Right lobe of liver (tissue), 6 donors: ENCODE measurements around the gene HUS1. TPM values are rescaled to one million over a fixed set of nuclear protein-coding genes. Genes with fewer than 3 reads are reported as not detected.

ENCODE experiments used
- ATAC-seq, 4 donors: fragments of 200-7000 bp; cut with Tn5 transposase; one replicate each; pipeline ENCODE4 v1.9.1; 2020; ENCODE audit warnings: mild to moderate bottlenecking in 4 of 4, moderate library complexity in 4 of 4
- DNase-seq, 3 donors: peaks; one replicate each; pipeline ENCODE4 v3.0.0-alpha.2; 2020
- H3K27ac ChIP-seq, 3 donors: fragments of 200-600 bp; one replicate each; pipeline ENCODE4 v1.8.0; 2022
- H3K27me3 ChIP-seq, 2 donors: fragments of 200-600 bp; one replicate each; pipeline ENCODE4 v1.8.0; 2022
- H3K36me3 ChIP-seq, 4 donors: fragments of 200-600 bp; sonication (generic) in 1 of 4; one replicate each; pipeline versions ENCODE4 v1.5.1 to v1.8.0; 2017 to 2022; ENCODE audit warnings: control low read depth in 1 of 4
- H3K4me1 ChIP-seq, 4 donors: fragments of 200-600 bp; sonication (generic) in 1 of 4; one replicate each; pipeline versions ENCODE4 v1.5.1 to v1.8.0; 2017 to 2022; ENCODE audit warnings: control low read depth in 1 of 4
- H3K4me3 ChIP-seq, 3 donors: fragments of 200-600 bp; one replicate each; pipeline ENCODE4 v1.8.0; 2022
- H3K9me3 ChIP-seq, 4 donors: fragments of 200-600 bp; sonication (generic) in 1 of 4; one replicate each; pipeline versions ENCODE4 v1.5.1 to v1.8.0; 2017 to 2022; ENCODE audit warnings: control low read depth in 1 of 4
- CTCF ChIP-seq, 4 donors: fragments of 200-600 bp in 3 of 4; fragments of 450-650 bp in 1 of 4; IDR thresholded peaks; one replicate each; pipeline versions ENCODE4 v1.5.1 to v1.8.0; 2016 to 2022; ENCODE audit warnings: antibody characterized with exemption in 4 of 4, mild to moderate bottlenecking in 2 of 4
- POLR2A ChIP-seq: fragments of 450-650 bp; IDR thresholded peaks from one replicate; pipeline ENCODE4 v1.6.1; 2017; ENCODE audit warnings: antibody characterized with exemption, mild to moderate bottlenecking
- WGBS: methylation state at CpG from one replicate; pipeline ENCODE4 v1.1.6; 2018; ENCODE audit warnings: low coverage, low lambda C conversion rate; ENCODE audit not compliant: insufficient coverage; ENCODE audit errors: missing lambda C conversion rate; 5-methylcytosine and 5-hydroxymethylcytosine counted together
- intact Hi-C, 2 donors: fragments of 100-400 bp; cut with DNase I; formaldehyde crosslinking; loops; one replicate each; pipeline versions ENCODE4 v1.11.2 to v1.14.1; 2022
- total RNA-seq, 6 experiments: library from RNA; depleted of rRNA in 2 of 6; stranded (reverse); fragments of >200 nt in 2 of 6; fragmentation: NEBNext Ultra II Directional in 3 of 6; extraction: Animal tissue kit (Norgen Biotek cat#: 25700) in 3 of 6; gene quantifications; one replicate each; pipeline versions ENCODE4 v1.1.0 to v1.2.4, GENCODE V29; 2016 to 2023
- donor health status: DM: no; HTN: yes; CAD: no.
- donor health status: DM: no; HTN: no; CAD: no.
- donor health status: DM: no; HTN: no; CAD: no.
- donor health status: DM: no; HTN: yes; CAD: no.
- donor health status: DM: no; HTN: yes; CAD: no.

Gene HUS1
- total RNA-seq, 6 experiments from 2014 or later, result 16.1 to 40.5 (median 25.5) TPM

- WGBS, result 91% methylated on average over 5 of the region's 10 CpGs
These were observed 44.1 kb downstream of the HUS1 start for GRCh38 chr7:47935336-47935735.

GRCh38 chr7:47934831-47935230, 44.6 kb downstream of the HUS1 start:
- WGBS, result 83% methylated on average over 6 of the region's 6 CpGs
- Histone ChIP-seq H3K4me3 (no peak overlapping the region), H3K27ac (no peak overlapping the region), H3K36me3 (no peaks in the 10 kb centered on the region), H3K4me1 (no peaks in the 10 kb centered on the region), H3K9me3 (no peaks in the 10 kb centered on the region), H3K27me3 (no peaks in the 10 kb centered on the region)
- no peak for DNase-seq
- intact Hi-C loops, result no loop called here
- no peak for ATAC-seq
- TF ChIP-seq CTCF (IDR thresholded peaks at IDR 0.05) (no peak), POLR2A (no peak)

More at GRCh38 chr7:47935336-47935735, 44.1 kb downstream of the HUS1 start:
- intact Hi-C loops, result no loop called here
- Histone ChIP-seq H3K36me3 (no peaks in the 10 kb centered on the region), H3K27ac (no peak overlapping the region), H3K27me3 (no peaks in the 10 kb centered on the region), H3K9me3 (no peaks in the 10 kb centered on the region), H3K4me3 (no peak overlapping the region), H3K4me1 (no peaks in the 10 kb centered on the region)
- TF ChIP-seq CTCF (IDR thresholded peaks at IDR 0.05) (no peak), POLR2A (no peak)
- DNase-seq (no peak), ATAC-seq (no peak)

GRCh38 chr7:47933215-47933614, 46.2 kb downstream of the HUS1 start:
- WGBS, result 65% methylated on average over 6 of the region's 8 CpGs
- H3K4me3 ChIP-seq, result no peak overlapping the region
- TF ChIP-seq CTCF (IDR thresholded peaks at IDR 0.05) (no peak), POLR2A (no peak)
- ATAC-seq, result no peak
- H3K4me1 ChIP-seq, result no peaks in the 10 kb centered on the region
- intact Hi-C loops, result no loop called here
- no peak for DNase-seq
- no peaks in the 10 kb centered on the region for H3K9me3 ChIP-seq
- H3K27me3 ChIP-seq, result no peaks in the 10 kb centered on the region
- no peaks in the 10 kb centered on the region for H3K36me3 ChIP-seq
- no peak overlapping the region for H3K27ac ChIP-seq

GRCh38 chr7:47932466-47933037, 46.9 kb downstream of the HUS1 start:
- H3K36me3 ChIP-seq, result no peaks in the 10 kb centered on the region
- TF ChIP-seq CTCF (IDR thresholded peaks at IDR 0.05) (no peak), POLR2A (no peak)
- DNase-seq (no peak), ATAC-seq (peak in 1 of 4 donors; percentile 23)
- H3K27me3 ChIP-seq, result no peaks in the 10 kb centered on the region
- WGBS, result 33% methylated on average over 1 of the region's 11 CpGs
- no peak overlapping the region for H3K4me3 ChIP-seq
- H3K4me1 ChIP-seq, result no peaks in the 10 kb centered on the region
- intact Hi-C loops, result no loop called here
- H3K9me3 ChIP-seq, result no peaks in the 10 kb centered on the region
- no peak overlapping the region for H3K27ac ChIP-seq

- TF ChIP-seq POLR2A (no peak), CTCF (IDR thresholded peaks at IDR 0.05) (no peak)
- Histone ChIP-seq H3K4me1 (no peaks in the 10 kb centered on the region), H3K27me3 (no peaks in the 10 kb centered on the region), H3K27ac (no peak overlapping the region), H3K36me3 (no peaks in the 10 kb centered on the region), H3K4me3 (no peak overlapping the region), H3K9me3 (no peaks in the 10 kb centered on the region)
- intact Hi-C loops, result no loop called here
- DNase-seq (no peak), ATAC-seq (no peak)
- WGBS, result 43% methylated on average over 4 of the region's 6 CpGs
These were observed 47.4 kb downstream of the HUS1 start for GRCh38 chr7:47932016-47932415.
